ENCODE measurements around the gene SLC35A3.

GRCh38 chr1:99956755-99957154 lies 13.0 kb upstream of the SLC35A3 start:
- TF ChIP-seq POLR2A (IDR thresholded peaks at IDR 0.05): no peak
- TF ChIP-seq, protein P1, sequence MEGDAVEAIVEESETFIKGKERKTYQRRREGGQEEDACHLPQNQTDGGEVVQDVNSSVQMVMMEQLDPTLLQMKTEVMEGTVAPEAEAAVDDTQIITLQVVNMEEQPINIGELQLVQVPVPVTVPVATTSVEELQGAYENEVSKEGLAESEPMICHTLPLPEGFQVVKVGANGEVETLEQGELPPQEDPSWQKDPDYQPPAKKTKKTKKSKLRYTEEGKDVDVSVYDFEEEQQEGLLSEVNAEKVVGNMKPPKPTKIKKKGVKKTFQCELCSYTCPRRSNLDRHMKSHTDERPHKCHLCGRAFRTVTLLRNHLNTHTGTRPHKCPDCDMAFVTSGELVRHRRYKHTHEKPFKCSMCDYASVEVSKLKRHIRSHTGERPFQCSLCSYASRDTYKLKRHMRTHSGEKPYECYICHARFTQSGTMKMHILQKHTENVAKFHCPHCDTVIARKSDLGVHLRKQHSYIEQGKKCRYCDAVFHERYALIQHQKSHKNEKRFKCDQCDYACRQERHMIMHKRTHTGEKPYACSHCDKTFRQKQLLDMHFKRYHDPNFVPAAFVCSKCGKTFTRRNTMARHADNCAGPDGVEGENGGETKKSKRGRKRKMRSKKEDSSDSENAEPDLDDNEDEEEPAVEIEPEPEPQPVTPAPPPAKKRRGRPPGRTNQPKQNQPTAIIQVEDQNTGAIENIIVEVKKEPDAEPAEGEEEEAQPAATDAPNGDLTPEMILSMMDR (IDR thresholded peaks at IDR 0.05): no peak

Measured in testis (tissue), 2 donors.